ENCODE measurements around the gene EPN2.

GRCh38 chr17:19307521-19307920 is 70.4 kb downstream of the EPN2 start:
- no peak for TF ChIP-seq POLR2A (IDR thresholded peaks at IDR 0.05)
- TF ChIP-seq, protein P1, sequence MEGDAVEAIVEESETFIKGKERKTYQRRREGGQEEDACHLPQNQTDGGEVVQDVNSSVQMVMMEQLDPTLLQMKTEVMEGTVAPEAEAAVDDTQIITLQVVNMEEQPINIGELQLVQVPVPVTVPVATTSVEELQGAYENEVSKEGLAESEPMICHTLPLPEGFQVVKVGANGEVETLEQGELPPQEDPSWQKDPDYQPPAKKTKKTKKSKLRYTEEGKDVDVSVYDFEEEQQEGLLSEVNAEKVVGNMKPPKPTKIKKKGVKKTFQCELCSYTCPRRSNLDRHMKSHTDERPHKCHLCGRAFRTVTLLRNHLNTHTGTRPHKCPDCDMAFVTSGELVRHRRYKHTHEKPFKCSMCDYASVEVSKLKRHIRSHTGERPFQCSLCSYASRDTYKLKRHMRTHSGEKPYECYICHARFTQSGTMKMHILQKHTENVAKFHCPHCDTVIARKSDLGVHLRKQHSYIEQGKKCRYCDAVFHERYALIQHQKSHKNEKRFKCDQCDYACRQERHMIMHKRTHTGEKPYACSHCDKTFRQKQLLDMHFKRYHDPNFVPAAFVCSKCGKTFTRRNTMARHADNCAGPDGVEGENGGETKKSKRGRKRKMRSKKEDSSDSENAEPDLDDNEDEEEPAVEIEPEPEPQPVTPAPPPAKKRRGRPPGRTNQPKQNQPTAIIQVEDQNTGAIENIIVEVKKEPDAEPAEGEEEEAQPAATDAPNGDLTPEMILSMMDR (IDR thresholded peaks at IDR 0.05) = no peak
